IgD-negative memory B cell (primary cell): ENCODE data around the gene PFKL. TPM values are rescaled to one million over a fixed set of nuclear protein-coding genes. Genes with fewer than 3 reads are reported as not detected.

ENCODE experiments used
- H3K27ac Mint-ChIP-seq, 3 donors: one replicate each; pipeline ENCODE4 v1.8.0; 2020 to 2022; ENCODE audit warnings: mild to moderate bottlenecking in 3 of 3, mixed read lengths in 3 of 3, moderate library complexity in 1 of 3
- H3K27me3 Mint-ChIP-seq: one replicate; pipeline ENCODE4 v1.8.0; 2021; ENCODE audit warnings: mixed read lengths
- H3K36me3 Mint-ChIP-seq: one replicate; pipeline ENCODE4 v1.8.0; 2020; ENCODE audit warnings: mild to moderate bottlenecking, mixed read lengths
- H3K4me1 Mint-ChIP-seq, 3 donors: one replicate each; pipeline ENCODE4 v1.8.0; 2020 to 2022; ENCODE audit warnings: mixed read lengths in 3 of 3, mild to moderate bottlenecking in 1 of 3
- H3K4me3 Mint-ChIP-seq, 4 donors: one replicate each; pipeline ENCODE4 v1.8.0; 2020 to 2022; ENCODE audit warnings: mild to moderate bottlenecking in 4 of 4, mixed read lengths in 4 of 4, moderate library complexity in 3 of 4
- H3K9me3 Mint-ChIP-seq, 3 donors: one replicate each; pipeline ENCODE4 v1.8.0; 2020 to 2021; ENCODE audit warnings: mixed read lengths in 3 of 3, mild to moderate bottlenecking in 1 of 3
- polyA plus RNA-seq: library from polyadenylated mRNA; unstranded; fragments of 300-500 nt; fragmentation: Illumina TruSeq; gene quantifications from one replicate; pipeline ENCODE4 v1.2.3, GENCODE V29; 2021

Gene PFKL
- polyA plus RNA-seq, 1 donor from 2014 or later, result 130 TPM

- peak overlapping the region in 1 of 3 donors; percentile 71 for H3K27ac Mint-ChIP-seq
Measured at GRCh38 chr21:44320847-44321246, 21.0 kb downstream of the PFKL start.

GRCh38 chr21:44321846-44322450, 22.1 kb downstream of the PFKL start:
- Mint-ChIP-seq H3K4me1 (no peaks in the 10 kb centered on the region), H3K9me3 (no peaks in the 10 kb centered on the region), H3K36me3 (no peaks in the 10 kb centered on the region), H3K27me3 (no peaks in the 10 kb centered on the region), H3K4me3 (no peak overlapping the region), H3K27ac (no peak overlapping the region)

More at GRCh38 chr21:44320847-44321246, 21.0 kb downstream of the PFKL start:
- no peaks in the 10 kb centered on the region for H3K27me3 Mint-ChIP-seq
- no peaks in the 10 kb centered on the region for H3K9me3 Mint-ChIP-seq
- H3K4me3 Mint-ChIP-seq, result no peak overlapping the region
- H3K36me3 Mint-ChIP-seq, result no peaks in the 10 kb centered on the region
- H3K4me1 Mint-ChIP-seq, result no peaks in the 10 kb centered on the region

GRCh38 chr21:44322621-44323325, 22.9 kb downstream of the PFKL start:
- no peaks in the 10 kb centered on the region for H3K4me1 Mint-ChIP-seq
- no peaks in the 10 kb centered on the region for H3K36me3 Mint-ChIP-seq
- no peaks in the 10 kb centered on the region for H3K27me3 Mint-ChIP-seq
- peak overlapping the region in 1 of 4 donors; percentile 33 for H3K4me3 Mint-ChIP-seq
- no peak overlapping the region for H3K27ac Mint-ChIP-seq
- H3K9me3 Mint-ChIP-seq, result no peaks in the 10 kb centered on the region

- no peak overlapping the region for H3K4me3 Mint-ChIP-seq
- H3K36me3 Mint-ChIP-seq, result no peaks in the 10 kb centered on the region
- H3K9me3 Mint-ChIP-seq, result no peaks in the 10 kb centered on the region
- no peaks in the 10 kb centered on the region for H3K27me3 Mint-ChIP-seq
- H3K4me1 Mint-ChIP-seq, result no peaks in the 10 kb centered on the region
- H3K27ac Mint-ChIP-seq, result no peak overlapping the region
Measured at GRCh38 chr21:44323591-44323990, 23.7 kb downstream of the PFKL start.

GRCh38 chr21:44324106-44324853, 24.4 kb downstream of the PFKL start:
- no peaks in the 10 kb centered on the region for H3K9me3 Mint-ChIP-seq
- H3K4me3 Mint-ChIP-seq, result no peak overlapping the region
- H3K27me3 Mint-ChIP-seq, result no peaks in the 10 kb centered on the region
- H3K27ac Mint-ChIP-seq, result no peak overlapping the region
- H3K4me1 Mint-ChIP-seq, result no peaks in the 10 kb centered on the region
- no peaks in the 10 kb centered on the region for H3K36me3 Mint-ChIP-seq

GRCh38 chr21:44324854-44325107, 24.9 kb downstream of the PFKL start:
- no peaks in the 10 kb centered on the region for H3K4me1 Mint-ChIP-seq
- no peak overlapping the region for H3K27ac Mint-ChIP-seq
- H3K9me3 Mint-ChIP-seq, result no peaks in the 10 kb centered on the region
- no peaks in the 10 kb centered on the region for H3K27me3 Mint-ChIP-seq
- no peaks in the 10 kb centered on the region for H3K36me3 Mint-ChIP-seq
- H3K4me3 Mint-ChIP-seq, result no peak overlapping the region

- Mint-ChIP-seq H3K36me3 (no peaks in the 10 kb centered on the region), H3K9me3 (no peaks in the 10 kb centered on the region), H3K27me3 (no peaks in the 10 kb centered on the region), H3K4me1 (no peaks in the 10 kb centered on the region), H3K27ac (no peak overlapping the region), H3K4me3 (no peak overlapping the region)
Measured at GRCh38 chr21:44325386-44326271, 25.8 kb downstream of the PFKL start.

- Mint-ChIP-seq H3K4me3 (no peak overlapping the region), H3K4me1 (no peaks in the 10 kb centered on the region), H3K36me3 (no peaks in the 10 kb centered on the region), H3K27me3 (no peaks in the 10 kb centered on the region), H3K9me3 (no peaks in the 10 kb centered on the region), H3K27ac (no peak overlapping the region)
Measured at GRCh38 chr21:44326272-44326647, 26.4 kb downstream of the PFKL start.

- Mint-ChIP-seq H3K4me1 (no peaks in the 10 kb centered on the region), H3K4me3 (peak overlapping the region in 1 of 4 donors; percentile 45), H3K27me3 (no peaks in the 10 kb centered on the region), H3K27ac (no peak overlapping the region), H3K36me3 (no peaks in the 10 kb centered on the region), H3K9me3 (no peaks in the 10 kb centered on the region)
Measured at GRCh38 chr21:44326716-44327602, 27.1 kb downstream of the PFKL start.

GRCh38 chr21:44327603-44327974, 27.7 kb downstream of the PFKL start:
- Mint-ChIP-seq H3K9me3 (no peaks in the 10 kb centered on the region), H3K27ac (peak overlapping the region in 2 of 3 donors; percentile 59 to 72), H3K27me3 (no peaks in the 10 kb centered on the region), H3K36me3 (no peaks in the 10 kb centered on the region), H3K4me1 (no peaks in the 10 kb centered on the region), H3K4me3 (peak overlapping the region in 1 of 4 donors; percentile 45)

- Mint-ChIP-seq H3K27me3 (no peaks in the 10 kb centered on the region), H3K4me3 (no peak overlapping the region), H3K36me3 (no peaks in the 10 kb centered on the region), H3K4me1 (no peaks in the 10 kb centered on the region), H3K27ac (peak overlapping the region in 2 of 3 donors; percentile 59 to 72), H3K9me3 (no peaks in the 10 kb centered on the region)
Measured at GRCh38 chr21:44328242-44328895, 28.5 kb downstream of the PFKL start.

GRCh38 chr21:44329086-44329889, 29.4 kb downstream of the PFKL start:
- Mint-ChIP-seq H3K9me3 (no peaks in the 10 kb centered on the region), H3K4me1 (no peaks in the 10 kb centered on the region), H3K4me3 (peak overlapping the region in 1 of 4 donors; percentile 23), H3K27ac (peak overlapping the region in 2 of 3 donors; percentile 69 to 72), H3K27me3 (no peaks in the 10 kb centered on the region), H3K36me3 (no peaks in the 10 kb centered on the region)

GRCh38 chr21:44329971-44330681, 30.3 kb downstream of the PFKL start:
- Mint-ChIP-seq H3K4me1 (no peaks in the 10 kb centered on the region), H3K27me3 (no peaks in the 10 kb centered on the region), H3K36me3 (no peaks in the 10 kb centered on the region), H3K4me3 (no peak overlapping the region), H3K27ac (peak overlapping the region in 2 of 3 donors; percentile 69 to 72), H3K9me3 (no peaks in the 10 kb centered on the region)
